NB4 (cell line): Measurements from ENCODE around the gene KRTAP10-7.

ENCODE experiments used
- POLR2A ChIP-seq: IDR thresholded peaks from 2 replicates; pipeline ENCODE4 v1.6.1; 2011; ENCODE audit warnings: mild to moderate bottlenecking; ENCODE audit not compliant: insufficient read length; ENCODE audit errors: extremely low read depth
- TF ChIP-seq, protein P1 (sequence below): IDR thresholded peaks from one replicate; pipeline ENCODE4 v1.5.1; 2012; ENCODE audit warnings: low read depth, low read length
- TF ChIP-seq, protein P2 (sequence below): IDR thresholded peaks from 2 replicates; pipeline ENCODE4 v1.6.1; 2011; ENCODE audit warnings: low read depth, low read length

DNA sequence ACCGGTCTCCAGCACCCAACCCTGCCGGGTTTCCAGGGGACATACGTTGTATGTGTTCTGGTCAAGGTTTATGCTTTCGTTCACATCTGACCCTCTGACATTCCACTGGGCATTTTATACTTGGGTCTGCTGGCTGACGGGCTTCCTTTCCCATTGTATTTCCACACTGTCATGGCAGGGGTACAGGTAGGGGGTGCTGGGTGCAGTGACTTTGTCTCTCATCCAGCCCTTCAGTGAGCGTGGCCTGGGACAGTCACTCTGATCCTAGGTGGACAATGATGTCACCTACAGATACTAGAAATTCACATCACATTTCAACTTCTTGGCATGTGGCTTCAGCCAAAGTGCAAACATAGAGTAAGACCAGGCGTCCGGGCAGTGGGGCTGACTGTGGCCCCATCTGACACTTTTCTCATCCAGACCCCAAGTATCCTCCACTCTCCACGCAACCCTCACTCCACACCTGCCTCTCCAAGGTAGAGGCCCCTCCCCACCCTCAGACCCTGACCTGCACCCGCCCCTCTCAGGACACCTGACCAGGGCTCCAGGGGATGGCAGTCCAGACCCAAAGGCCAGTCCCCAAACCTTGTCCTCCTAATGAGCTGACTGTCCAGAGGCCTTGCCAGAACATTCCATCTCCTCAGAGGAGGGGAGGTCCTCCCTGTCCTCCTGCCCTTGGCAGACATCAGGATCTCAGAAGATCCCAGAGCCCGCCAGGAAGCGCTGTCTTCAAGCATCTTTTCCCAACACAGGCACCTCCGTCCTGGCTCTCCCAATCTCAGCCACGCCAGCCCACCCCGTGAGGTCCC, 36.0 kb downstream of the KRTAP10-7 start:
- TF ChIP-seq, protein P1, sequence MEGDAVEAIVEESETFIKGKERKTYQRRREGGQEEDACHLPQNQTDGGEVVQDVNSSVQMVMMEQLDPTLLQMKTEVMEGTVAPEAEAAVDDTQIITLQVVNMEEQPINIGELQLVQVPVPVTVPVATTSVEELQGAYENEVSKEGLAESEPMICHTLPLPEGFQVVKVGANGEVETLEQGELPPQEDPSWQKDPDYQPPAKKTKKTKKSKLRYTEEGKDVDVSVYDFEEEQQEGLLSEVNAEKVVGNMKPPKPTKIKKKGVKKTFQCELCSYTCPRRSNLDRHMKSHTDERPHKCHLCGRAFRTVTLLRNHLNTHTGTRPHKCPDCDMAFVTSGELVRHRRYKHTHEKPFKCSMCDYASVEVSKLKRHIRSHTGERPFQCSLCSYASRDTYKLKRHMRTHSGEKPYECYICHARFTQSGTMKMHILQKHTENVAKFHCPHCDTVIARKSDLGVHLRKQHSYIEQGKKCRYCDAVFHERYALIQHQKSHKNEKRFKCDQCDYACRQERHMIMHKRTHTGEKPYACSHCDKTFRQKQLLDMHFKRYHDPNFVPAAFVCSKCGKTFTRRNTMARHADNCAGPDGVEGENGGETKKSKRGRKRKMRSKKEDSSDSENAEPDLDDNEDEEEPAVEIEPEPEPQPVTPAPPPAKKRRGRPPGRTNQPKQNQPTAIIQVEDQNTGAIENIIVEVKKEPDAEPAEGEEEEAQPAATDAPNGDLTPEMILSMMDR: no peak
- no peak for TF ChIP-seq POLR2A
- TF ChIP-seq, protein P2, sequence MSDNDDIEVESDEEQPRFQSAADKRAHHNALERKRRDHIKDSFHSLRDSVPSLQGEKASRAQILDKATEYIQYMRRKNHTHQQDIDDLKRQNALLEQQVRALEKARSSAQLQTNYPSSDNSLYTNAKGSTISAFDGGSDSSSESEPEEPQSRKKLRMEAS: no peak
